Measurements from ENCODE around the gene ISLR. TPM values are rescaled to one million over a fixed set of nuclear protein-coding genes. Genes with fewer than 3 reads are reported as not detected.

ISLR gene
- polyA plus RNA-seq, 3 donors: 47.2 to 77.4 (median 47.3) TPM

DNA sequence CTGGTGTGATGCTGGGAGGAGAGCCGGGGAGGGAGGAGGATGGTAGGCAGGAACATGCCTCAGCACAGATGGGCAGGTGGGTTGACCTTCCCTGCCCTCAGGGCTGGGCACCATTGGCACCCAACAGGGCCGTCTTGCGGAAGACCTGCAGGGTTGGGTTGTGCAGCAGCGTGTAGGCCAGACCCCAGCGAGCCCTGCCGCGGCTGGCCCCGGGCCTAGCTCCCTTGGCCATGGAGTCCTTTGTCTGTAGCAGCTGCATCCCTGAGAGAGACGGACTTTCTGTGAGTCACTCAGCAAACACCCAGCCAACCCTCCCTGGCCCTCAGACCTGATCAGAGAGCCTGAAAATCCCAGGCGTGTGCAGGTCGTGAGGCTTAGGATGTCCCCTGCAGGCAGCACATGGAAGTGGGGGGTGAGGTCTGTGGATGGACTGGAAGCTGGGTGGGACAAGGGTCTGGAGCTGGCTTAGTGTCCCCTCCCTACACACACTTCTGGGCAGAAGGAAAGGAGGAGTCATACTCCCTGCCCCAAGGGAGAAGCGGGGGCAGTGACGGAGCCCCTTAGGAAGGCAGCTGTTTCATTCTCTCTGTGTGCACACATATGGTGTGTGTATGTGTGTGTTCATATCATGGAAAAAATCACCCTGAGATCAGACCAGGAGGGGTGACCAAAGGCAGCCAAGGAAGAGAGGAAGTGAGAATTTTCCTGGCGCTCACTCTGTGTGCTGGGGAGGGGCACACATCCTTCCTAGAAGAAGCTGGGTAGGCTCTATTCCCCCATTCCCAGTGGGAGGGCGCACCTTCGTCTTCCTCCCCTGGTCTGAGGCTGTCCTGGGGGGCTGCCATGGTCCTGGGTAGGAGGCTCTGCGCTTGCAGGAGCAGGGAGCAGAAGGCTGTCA lies 6.7 kb downstream of the ISLR start:
- no peak for DNase-seq (ENCODE audit: extremely low read depth in 1 of 11, low read depth in 9 of 11, low spot score in 4 of 11)

DNA sequence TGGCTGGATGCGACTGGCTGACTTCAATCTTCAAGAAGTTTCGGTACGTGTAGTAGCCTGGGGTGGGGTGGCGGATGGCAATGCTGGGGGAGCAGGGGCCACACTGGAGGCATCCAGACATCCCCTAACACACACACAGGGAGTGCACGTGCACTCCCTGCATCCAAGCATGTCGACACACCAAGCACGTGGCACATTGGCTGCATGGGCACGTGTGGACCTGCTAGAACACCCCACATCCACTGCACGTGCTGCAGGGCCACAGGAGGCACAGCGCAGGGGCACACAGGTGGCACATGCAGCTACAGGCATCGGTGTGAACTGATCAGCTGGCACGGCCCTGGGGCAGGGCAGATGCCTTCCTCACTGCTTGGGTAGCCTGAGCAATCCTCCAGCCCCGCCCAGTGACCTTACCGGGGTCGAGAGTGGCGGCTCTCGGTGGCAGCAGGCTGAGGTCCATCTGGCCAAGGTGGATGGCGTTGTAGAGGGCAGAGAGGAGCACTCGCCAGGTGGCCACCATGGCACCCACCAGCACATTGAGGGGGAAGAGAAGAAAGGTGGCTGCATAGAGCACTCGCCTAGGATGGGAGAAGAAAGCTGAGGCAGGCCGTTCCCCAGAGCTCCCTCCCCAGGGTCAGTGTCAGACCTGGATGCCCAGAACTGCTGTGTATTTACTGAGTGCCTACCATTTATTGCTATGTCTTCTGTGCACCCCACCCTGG lies 7.5 kb downstream of the ISLR start:
- no peak for DNase-seq (ENCODE audit: extremely low read depth in 1 of 11, low read depth in 9 of 11, low spot score in 4 of 11)

DNA sequence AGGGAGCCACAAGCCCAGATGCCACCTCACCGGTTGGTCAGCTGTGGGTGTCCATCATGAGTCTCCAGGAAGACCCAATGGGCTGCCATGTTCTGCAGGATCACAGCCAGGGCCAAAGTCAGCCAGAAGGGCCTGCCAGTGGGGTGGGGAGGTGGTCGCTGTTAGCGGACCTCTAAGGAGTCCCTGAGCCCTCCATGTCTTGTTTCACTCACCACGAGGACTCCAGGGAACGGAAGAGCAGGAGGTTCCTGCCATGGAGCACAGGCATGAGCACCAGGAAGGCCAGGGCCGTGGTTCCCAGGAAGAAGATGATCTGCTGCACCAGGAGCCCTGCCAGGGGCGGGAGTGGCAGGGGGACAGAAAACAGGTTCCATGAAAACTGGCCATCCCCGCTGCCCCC lies 8.6 kb downstream of the ISLR start:
- DNase-seq (ENCODE audit: extremely low read depth in 1 of 11, low read depth in 9 of 11, low spot score in 4 of 11): no peak

DNA sequence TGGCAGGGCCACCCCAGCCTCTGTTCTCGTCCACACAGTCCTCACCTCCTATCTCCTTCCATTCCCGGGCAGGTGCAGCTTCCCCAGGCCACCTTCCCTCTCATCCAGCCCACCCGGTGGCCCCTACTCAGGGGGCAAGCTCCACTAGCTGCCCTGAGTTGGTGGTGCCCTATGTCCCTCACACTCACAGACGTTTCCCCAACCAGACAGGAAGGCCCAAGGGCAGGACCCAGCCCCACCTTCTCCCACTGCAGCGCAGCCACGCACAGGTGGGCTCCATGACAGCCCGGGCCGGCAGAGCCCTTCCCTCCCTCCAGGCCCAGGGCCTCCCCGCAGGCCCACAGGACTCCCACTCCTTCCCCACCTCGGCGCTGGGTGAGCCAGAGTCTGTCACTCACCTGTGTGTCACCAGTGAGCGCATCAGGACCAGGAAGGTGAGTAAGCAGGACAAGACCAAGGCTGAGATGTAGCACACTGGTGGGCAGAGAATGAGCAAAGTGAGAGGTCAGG lies 11.1 kb downstream of the ISLR start:
- no peak for DNase-seq (ENCODE audit: extremely low read depth in 1 of 11, low read depth in 9 of 11, low spot score in 4 of 11)

DNA sequence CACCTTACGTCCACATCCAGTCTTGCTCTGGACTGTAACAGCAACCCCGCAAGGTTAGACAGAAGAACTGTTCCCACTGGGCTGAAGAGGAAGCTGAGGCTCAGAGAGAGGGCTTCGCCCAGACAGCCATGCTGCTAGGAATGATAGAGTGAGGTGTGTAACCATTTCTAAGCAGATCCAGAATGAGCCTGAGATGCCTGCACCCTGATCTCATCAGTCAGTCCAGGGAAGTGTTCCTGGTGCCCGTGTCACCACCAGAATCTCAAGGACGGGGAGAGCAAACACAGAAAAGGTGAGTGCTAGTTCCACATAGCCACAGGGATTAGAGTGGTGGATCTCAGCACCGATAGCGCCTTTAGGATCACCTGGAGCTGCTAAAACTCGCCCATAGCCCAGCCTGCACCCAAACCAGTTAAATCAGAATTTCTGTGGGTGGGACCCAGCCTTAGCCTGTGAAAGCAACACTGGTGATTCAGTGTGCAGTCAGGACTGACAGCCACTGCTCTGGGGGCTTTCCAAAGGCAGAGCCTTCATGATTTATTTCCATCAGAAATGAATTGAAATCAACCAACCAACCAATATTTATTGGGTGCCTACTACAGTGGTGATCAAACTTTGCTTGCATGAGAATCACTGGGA lies 12.3 kb downstream of the ISLR start:
- DNase-seq (ENCODE audit: extremely low read depth in 1 of 11, low read depth in 9 of 11, low spot score in 4 of 11): no peak

DNA sequence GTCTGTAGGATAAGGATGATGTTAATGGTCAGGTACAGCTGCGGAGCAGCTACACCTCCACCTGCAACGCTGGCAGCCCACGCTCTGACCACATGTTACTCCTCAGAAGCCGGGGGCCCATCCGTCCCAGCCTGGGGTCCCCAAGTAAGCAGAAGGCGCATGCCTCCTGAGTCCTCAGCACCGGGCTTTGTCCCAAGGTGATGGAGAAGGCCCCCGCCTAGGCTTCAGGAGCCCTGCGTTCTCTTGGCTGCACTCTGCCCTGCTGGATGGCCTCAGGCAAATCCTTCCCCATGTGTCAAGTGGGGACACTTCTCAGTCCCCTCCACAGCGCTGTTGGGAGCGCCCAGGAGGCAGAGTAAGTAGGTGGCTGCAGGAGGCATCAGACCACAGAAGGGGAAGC lies 14.7 kb downstream of the ISLR start:
- DNase-seq (ENCODE audit: extremely low read depth in 1 of 11, low read depth in 9 of 11, low spot score in 4 of 11): no peak

DNA sequence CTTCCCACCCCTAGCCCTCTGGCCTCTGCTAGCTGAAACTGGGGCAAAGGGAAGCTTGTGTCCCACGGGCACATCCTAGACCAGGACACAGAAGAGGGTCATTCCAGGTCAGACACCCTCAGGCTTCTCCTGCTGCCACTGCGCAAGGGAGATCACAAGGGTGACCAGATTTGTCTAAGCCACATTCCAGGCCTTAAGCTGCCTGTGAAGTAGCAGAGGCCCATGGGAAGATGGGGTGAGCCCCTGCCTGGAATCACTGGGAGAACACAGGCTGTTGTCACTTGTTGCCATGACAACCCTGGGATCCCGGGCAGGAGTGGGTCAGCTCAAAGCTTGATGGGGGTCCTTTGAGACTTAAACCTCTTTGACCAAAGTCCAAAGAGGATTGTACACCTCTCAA lies 18.3 kb downstream of the ISLR start:
- no peak for DNase-seq (ENCODE audit: extremely low read depth in 1 of 11, low read depth in 9 of 11, low spot score in 4 of 11)

DNA sequence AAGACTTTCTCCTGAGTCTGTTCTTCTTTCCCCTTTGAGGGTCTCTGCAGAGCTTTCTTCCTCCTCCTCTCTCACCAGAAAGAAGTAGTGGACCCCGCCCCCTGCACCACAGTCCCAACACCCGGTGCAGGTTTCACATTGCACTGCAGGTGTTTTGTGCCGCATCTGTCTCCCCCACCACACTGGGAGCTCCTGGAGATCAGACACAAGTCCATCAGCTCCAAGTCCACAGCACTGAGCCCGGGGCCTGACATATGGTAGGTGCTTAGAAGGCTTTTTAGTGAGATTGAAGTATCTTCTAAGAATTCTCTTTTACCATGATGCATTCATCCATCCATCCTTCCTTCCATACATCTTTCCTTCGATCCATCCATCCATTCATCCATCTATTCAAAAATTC lies 19.2 kb downstream of the ISLR start:
- DNase-seq (ENCODE audit: extremely low read depth in 1 of 11, low read depth in 9 of 11, low spot score in 4 of 11): no peak

DNA sequence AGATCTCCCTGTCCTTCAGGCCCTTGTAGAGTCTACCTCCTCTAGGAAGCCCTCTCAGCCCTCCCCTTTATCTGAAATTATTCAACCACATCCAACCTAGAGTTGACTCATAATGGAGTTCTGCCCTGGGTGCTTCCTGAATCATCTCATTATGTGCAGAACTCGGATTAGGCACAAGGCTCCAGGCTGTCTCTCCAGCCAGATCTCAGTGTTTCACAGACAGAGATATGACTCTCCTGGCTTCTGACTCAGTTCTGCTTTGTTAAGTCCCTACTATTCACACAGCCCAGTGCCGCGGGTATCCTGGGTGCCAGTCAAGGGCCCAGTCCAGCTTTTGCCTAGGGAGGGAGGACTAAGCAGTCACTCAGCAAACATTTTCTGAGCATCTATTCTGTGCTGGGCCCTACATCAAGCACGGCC lies 19.8 kb downstream of the ISLR start:
- no peak for DNase-seq (ENCODE audit: extremely low read depth in 1 of 11, low read depth in 9 of 11, low spot score in 4 of 11)

DNA sequence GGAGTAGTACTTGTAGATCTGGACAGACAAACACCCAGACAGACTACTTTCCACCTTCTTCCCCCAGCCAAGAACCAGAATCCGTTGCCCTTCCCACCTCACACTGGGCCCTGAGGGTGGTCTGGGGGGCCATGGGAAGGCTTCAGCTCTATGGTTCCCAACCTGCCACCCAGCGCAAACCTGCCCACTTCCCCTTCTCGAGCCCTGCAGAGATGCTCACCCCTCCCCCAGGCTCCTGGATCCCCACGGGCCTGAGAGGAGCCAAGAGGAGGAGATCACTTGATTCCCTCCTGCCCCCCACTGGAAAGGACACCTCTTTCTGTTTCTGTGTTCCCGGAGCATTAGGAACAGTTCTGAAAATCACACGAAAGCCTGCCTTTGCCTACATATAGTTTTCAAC lies 20.4 kb downstream of the ISLR start:
- no peak for DNase-seq (ENCODE audit: extremely low read depth in 1 of 11, low read depth in 9 of 11, low spot score in 4 of 11)

DNA sequence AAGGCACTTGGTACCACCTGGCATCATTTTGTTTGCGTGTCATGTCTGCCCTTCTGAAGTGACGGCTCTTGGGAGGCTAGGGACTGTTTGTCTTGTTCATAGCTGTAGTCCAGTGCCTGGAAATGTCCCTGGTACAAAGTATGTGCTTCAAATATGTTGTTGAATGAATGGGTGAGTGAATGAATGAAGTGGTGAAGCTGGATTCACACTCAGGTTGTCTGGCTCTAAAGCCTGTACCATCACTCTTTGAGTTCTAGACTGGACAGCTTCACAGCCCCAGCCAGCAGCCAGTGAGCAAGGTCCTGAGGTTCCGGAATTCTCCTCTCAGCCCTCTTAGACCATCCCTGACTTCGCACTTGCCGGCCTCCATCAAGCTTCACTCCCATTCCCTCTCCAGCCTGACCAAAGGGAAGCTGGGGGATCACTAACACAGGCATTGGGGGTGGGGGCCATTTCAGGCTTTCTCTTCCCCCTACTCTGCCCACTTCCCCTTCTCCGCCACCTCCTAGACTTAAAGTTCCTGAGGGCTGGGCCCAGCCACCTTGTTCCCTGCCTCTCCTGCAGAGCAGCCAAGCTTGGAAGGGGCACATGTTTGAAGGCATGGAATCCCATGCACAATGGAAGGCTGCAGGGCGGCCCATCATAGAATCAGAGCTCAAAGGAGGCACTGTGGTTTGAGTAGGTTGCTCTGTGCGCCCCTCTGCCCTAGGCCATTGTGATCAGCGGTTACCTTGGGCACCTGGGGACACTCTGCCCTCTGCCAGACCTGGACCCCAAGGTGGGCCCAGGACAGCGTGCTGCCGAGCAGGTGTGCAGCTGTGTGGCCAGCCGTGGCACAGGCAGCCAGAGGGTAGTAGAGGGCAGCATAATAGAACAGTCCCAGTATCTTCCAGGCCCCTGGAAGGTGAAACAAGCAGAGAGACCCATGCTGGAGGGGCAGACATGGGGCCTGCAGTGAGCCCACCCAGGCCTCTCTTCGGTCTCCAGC lies 21.4 kb downstream of the ISLR start:
- no peak for DNase-seq (ENCODE audit: extremely low read depth in 1 of 11, low read depth in 9 of 11, low spot score in 4 of 11)

DNA sequence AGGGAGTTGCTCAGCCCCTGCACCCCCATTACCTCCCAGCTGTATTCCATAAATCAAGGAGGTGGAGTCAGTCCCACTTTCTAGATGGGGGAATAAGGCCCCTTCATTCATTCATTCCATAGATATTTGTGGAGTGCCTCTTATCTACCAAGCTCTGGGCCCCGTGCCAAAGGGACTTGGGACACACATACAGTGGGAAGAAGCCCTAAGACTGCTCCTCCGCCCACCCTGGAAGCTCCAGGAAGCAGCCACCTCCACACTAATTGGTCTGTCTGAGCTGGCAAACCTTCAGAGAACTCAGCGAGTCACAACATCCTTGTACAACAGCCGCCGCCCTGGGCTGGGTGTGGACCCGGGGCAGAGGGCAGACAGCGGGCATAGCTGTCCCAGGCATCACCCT lies 22.7 kb downstream of the ISLR start:
- DNase-seq (ENCODE audit: extremely low read depth in 1 of 11, low read depth in 9 of 11, low spot score in 4 of 11): no peak

DNA sequence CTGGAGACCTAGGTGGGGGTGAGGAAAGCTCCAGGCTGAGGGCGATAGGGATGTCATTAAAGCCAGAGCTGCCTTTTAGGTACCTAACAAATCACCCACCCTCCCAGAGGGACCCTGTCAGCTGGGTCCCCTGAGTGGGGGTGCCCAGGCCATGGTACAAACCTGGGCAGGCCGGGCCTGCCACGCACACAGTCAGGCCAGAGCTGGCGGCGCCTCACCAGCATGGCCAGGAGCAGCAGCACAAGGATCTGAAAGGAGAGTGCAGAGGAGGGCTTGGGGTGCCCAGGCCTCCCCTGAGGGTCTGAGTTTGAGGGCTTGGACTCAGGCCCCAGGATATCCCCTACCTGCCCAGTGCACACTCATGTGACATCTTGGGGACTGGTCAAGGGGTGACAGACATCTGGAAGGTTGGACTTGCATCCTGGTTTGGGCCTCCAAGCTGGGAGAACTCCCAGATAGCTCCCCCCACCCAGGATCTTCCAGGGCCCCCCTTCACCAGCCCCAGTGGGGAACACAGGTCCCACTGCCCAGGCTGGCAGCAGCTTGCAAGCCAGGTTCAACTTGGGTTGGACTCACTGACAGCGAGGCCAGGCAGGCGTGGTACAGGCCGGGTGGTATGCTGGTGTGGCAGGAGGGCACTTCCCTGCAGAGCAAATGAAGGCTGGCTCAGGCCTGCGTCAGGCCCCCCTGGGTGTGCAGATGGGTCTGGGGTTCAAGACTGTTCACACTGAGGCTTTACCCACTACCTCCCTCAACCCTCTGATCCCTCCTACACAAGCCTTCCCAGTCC lies 23.9 kb downstream of the ISLR start:
- DNase-seq (ENCODE audit: extremely low read depth in 1 of 11, low read depth in 9 of 11, low spot score in 4 of 11): no peak

DNA sequence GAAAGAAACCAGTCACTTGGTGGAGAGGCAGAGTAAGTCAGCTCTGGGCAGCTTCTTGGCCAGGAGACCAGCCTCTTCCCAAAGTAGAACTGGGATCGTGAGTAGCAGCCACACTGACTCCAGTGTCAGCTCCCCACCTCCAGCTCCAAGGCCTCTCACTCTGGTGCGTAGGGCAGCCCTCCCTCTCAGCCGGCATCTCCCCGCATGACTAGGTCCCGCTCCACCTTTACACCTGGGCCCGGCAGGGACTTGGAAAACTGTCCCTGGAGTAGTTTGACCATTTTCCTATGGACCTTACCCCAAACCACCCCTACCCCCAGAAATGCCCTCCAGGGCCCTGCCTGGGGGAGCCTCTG lies 25.8 kb downstream of the ISLR start:
- DNase-seq (ENCODE audit: extremely low read depth in 1 of 11, low read depth in 9 of 11, low spot score in 4 of 11): no peak

DNA sequence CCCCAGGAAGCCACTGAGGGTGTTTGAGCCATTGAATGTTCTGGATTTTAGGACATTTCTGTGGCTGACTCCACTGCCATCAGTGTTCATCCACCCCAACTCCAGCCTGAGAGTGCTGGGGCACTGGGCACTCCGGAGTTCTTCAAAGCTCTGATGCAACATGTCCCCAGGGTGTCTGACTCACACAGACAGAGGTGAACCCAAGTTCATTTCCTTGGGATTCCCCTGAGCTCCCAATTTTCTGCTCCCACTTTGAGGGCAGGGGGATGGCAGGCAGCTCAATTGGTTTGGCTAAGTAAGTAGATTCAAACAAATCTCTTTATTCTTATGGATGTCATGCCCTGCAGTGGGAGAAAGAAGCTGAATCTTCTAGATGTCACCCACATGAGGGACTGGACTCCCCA lies 26.9 kb downstream of the ISLR start:
- no peak for DNase-seq (ENCODE audit: extremely low read depth in 1 of 11, low read depth in 9 of 11, low spot score in 4 of 11)

DNA sequence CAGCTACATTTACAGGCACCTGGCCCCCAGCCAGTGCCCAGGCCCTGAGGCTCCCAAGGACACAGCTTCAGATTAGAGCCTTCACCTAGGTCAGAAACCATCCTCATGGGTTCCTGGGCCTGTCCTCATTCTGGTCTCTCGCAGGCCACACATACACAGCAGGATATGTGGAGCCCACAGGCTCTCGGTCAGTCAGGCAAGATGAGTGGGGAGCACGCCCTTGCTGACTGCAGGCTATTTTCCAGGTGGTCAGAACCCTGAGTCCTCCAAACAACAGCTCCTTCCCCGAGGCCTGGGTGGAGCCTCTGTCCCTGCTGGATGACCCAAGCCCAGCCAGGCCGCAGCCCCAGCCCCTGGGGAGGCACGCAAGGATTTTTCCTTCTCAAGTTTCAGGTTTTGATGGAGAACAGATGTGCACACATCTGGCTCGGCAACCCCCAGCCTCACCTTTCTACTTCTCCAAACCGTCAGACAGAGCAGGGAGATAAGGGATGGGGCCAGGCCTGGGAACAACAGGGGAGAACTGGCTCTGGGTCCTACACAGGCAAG lies 27.4 kb downstream of the ISLR start:
- peak in 1 of 11 donors; percentile 60 for DNase-seq (ENCODE audit: extremely low read depth in 1 of 11, low read depth in 9 of 11, low spot score in 4 of 11)

DNA sequence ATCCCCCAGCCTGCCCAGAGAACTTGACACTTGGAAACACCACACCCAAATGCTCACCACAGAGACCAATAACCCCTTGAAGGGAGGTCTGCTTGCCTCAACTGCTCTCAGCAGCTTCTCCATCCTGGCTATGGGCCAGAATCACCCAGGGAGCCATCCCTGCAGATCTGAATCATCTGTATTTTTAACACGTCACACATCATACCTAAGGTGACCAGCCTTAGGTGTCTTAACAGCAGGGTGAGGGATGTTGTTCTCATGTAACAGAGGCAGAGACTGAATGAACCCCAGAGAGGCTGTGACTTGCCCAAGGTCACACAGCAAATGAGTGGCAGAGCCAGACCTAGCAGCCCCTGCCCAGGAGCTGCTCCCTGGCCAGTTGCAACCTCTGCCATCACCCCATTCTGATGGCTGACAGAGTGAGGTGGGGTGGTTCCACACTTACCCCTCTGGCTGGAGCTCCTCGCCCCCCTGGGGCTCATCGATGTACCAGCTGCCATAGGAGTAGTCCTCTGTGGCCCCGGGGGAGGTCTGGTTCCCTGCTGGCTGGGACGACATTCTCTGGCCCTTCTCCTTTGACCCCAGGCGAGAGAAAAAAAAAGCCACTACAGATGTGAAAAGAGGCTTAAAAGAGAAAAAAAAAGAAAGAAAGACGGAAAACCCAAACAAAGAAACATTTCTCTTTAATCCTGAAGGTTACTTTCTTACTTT lies 28.4 kb downstream of the ISLR start:
- DNase-seq (ENCODE audit: extremely low read depth in 1 of 11, low read depth in 9 of 11, low spot score in 4 of 11): no peak
